Measurements from ENCODE around the gene UTY. TPM values are rescaled to one million over a fixed set of nuclear protein-coding genes. Genes with fewer than 3 reads are reported as not detected.

UTY gene
- total and polyA plus RNA-seq, 10 of the 15 experiments (the other 5 are each of a cell fraction or from before 2014, with no cell fraction given) = 0.13 TPM; not detected in 9

DNA sequence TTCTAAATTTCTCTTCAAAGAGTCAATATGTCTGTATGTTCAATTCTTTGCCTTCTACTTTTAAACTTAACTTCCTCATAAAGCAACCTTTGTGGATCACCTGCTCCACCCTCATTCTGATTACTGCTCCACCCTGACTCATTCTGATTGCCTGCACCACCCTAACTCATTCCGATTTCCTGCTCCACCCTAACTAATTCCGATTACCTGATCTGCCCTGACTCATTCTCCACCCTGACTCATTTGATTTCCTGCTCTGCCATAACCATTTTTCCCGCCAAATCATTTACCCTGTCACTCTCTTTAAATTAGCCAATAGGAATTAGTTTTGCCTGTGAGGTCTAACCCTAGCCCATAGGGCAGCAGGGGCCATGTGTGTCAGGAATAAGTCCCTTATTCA lies 50.3 kb downstream of the UTY start:
- no CpG with 5 or more reads among the region's 3 CpGs for WGBS (ENCODE audit: insufficient coverage, insufficient replicate concordance, low lambda C conversion rate, missing lambda C conversion rate)
- SMC1A ChIA-PET (ENCODE audit: uncharacterized antibody, unreplicated experiment) = no interaction called here
- RAD21 ChIA-PET (ENCODE audit: unreplicated experiment) = no interaction called here
- in situ Hi-C loops (cut with MboI) = no loop called here
- intact Hi-C loops (cut with micrococcal nuclease; ENCODE audit: unreplicated experiment) = no loop called here
- FAIRE-seq (no peak), DNase-seq (ENCODE audit: low read depth, low spot score) (no peak), ATAC-seq (no peak)
- no peak overlapping the region for H2AFZ ChIP-seq (ENCODE audit: control insufficient read depth, low read depth, low read length)
- BruUV-seq (replicated peaks) = no TSS peak
- H3K36me3 ChIP-seq (ENCODE audit: control insufficient read depth in 2 of 2, insufficient read depth in 2 of 2, low read length in 1 of 2) = no peaks in the 10 kb centered on the region
- TF ChIP-seq, protein P1, sequence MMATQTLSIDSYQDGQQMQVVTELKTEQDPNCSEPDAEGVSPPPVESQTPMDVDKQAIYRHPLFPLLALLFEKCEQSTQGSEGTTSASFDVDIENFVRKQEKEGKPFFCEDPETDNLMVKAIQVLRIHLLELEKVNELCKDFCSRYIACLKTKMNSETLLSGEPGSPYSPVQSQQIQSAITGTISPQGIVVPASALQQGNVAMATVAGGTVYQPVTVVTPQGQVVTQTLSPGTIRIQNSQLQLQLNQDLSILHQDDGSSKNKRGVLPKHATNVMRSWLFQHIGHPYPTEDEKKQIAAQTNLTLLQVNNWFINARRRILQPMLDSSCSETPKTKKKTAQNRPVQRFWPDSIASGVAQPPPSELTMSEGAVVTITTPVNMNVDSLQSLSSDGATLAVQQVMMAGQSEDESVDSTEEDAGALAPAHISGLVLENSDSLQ (IDR thresholded peaks at IDR 0.05) = no peak
- no peak for TF ChIP-seq MTA3 (IDR thresholded peaks at IDR 0.05; ENCODE audit: borderline replicate concordance, low read length)
- no peak for TF ChIP-seq SPI1 (IDR thresholded peaks at IDR 0.05; ENCODE audit: borderline replicate concordance, insufficient read depth, low read depth, low read length)
- TF ChIP-seq ZNF384 (IDR thresholded peaks at IDR 0.05; ENCODE audit: borderline replicate concordance, low read depth, low read length) = no peak
- TF ChIP-seq KLF5 (IDR thresholded peaks at IDR 0.05; ENCODE audit: partially characterized antibody) = no peak
- TF ChIP-seq, protein P2, sequence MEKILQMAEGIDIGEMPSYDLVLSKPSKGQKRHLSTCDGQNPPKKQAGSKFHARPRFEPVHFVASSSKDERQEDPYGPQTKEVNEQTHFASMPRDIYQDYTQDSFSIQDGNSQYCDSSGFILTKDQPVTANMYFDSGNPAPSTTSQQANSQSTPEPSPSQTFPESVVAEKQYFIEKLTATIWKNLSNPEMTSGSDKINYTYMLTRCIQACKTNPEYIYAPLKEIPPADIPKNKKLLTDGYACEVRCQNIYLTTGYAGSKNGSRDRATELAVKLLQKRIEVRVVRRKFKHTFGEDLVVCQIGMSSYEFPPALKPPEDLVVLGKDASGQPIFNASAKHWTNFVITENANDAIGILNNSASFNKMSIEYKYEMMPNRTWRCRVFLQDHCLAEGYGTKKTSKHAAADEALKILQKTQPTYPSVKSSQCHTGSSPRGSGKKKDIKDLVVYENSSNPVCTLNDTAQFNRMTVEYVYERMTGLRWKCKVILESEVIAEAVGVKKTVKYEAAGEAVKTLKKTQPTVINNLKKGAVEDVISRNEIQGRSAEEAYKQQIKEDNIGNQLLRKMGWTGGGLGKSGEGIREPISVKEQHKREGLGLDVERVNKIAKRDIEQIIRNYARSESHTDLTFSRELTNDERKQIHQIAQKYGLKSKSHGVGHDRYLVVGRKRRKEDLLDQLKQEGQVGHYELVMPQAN (conservative IDR thresholded peaks at IDR 0.05) = no peak
- TF ChIP-seq, protein P3, sequence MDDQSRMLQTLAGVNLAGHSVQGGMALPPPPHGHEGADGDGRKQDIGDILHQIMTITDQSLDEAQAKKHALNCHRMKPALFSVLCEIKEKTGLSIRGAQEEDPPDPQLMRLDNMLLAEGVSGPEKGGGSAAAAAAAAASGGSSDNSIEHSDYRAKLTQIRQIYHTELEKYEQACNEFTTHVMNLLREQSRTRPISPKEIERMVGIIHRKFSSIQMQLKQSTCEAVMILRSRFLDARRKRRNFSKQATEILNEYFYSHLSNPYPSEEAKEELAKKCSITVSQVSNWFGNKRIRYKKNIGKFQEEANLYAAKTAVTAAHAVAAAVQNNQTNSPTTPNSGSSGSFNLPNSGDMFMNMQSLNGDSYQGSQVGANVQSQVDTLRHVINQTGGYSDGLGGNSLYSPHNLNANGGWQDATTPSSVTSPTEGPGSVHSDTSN (IDR thresholded peaks at IDR 0.05; ENCODE audit: insufficient replicate concordance, low read depth, low read length) = no peak
- TF ChIP-seq, protein P4, sequence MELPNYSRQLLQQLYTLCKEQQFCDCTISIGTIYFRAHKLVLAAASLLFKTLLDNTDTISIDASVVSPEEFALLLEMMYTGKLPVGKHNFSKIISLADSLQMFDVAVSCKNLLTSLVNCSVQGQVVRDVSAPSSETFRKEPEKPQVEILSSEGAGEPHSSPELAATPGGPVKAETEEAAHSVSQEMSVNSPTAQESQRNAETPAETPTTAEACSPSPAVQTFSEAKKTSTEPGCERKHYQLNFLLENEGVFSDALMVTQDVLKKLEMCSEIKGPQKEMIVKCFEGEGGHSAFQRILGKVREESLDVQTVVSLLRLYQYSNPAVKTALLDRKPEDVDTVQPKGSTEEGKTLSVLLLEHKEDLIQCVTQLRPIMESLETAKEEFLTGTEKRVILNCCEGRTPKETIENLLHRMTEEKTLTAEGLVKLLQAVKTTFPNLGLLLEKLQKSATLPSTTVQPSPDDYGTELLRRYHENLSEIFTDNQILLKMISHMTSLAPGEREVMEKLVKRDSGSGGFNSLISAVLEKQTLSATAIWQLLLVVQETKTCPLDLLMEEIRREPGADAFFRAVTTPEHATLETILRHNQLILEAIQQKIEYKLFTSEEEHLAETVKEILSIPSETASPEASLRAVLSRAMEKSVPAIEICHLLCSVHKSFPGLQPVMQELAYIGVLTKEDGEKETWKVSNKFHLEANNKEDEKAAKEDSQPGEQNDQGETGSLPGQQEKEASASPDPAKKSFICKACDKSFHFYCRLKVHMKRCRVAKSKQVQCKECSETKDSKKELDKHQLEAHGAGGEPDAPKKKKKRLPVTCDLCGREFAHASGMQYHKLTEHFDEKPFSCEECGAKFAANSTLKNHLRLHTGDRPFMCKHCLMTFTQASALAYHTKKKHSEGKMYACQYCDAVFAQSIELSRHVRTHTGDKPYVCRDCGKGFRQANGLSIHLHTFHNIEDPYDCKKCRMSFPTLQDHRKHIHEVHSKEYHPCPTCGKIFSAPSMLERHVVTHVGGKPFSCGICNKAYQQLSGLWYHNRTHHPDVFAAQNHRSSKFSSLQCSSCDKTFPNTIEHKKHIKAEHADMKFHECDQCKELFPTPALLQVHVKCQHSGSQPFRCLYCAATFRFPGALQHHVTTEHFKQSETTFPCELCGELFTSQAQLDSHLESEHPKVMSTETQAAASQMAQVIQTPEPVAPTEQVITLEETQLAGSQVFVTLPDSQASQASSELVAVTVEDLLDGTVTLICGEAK (IDR thresholded peaks at IDR 0.05; ENCODE audit: borderline replicate concordance) = no peak
- no peak for TF ChIP-seq MTA2 (IDR thresholded peaks at IDR 0.05; ENCODE audit: low read depth)
- no peak for TF ChIP-seq EZH2 (IDR thresholded peaks at IDR 0.05; ENCODE audit: borderline replicate concordance, control insufficient read depth, low read depth, low read length)
- TF ChIP-seq SMC3 (IDR thresholded peaks at IDR 0.05; ENCODE audit: borderline replicate concordance, low read length) = no peak
- no peak for TF ChIP-seq CHD2 (IDR thresholded peaks at IDR 0.05; ENCODE audit: borderline replicate concordance, low read depth, low read length)
- no peak for TF ChIP-seq HDAC2 (IDR thresholded peaks at IDR 0.05)
- no peak for TF ChIP-seq POU2F2 (IDR thresholded peaks at IDR 0.05; ENCODE audit: borderline replicate concordance, low read depth, low read length)
- TF ChIP-seq, protein P5, sequence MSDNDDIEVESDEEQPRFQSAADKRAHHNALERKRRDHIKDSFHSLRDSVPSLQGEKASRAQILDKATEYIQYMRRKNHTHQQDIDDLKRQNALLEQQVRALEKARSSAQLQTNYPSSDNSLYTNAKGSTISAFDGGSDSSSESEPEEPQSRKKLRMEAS (IDR thresholded peaks at IDR 0.05; ENCODE audit: low read depth, low read length) = no peak
- H3K9ac ChIP-seq (ENCODE audit: control insufficient read depth, insufficient read depth, low read length) = no peak overlapping the region
- H3K79me2 ChIP-seq (ENCODE audit: control insufficient read depth, insufficient read depth, low read length) = no peaks in the 10 kb centered on the region
- H3K4me1 ChIP-seq (ENCODE audit: control insufficient read depth, insufficient read depth, low read length) = no peaks in the 10 kb centered on the region
- CTCF ChIA-PET = no interaction called here
- H3K27ac ChIP-seq (ENCODE audit: control insufficient read depth, insufficient read depth) = no peak overlapping the region
- no peaks in the 10 kb centered on the region for H4K20me1 ChIP-seq (ENCODE audit: control insufficient read depth, insufficient read depth)
- no peak overlapping the region for H3K4me2 ChIP-seq (ENCODE audit: control insufficient read depth, insufficient read depth)
- H3K27me3 ChIP-seq (replicated peaks in 1 of 2; ENCODE audit: control insufficient read depth in 2 of 2, insufficient read depth in 2 of 2, low read length in 1 of 2) = no peaks in the 10 kb centered on the region
- H3K4me3 ChIP-seq = no peak overlapping the region
- H3K9me3 ChIP-seq (replicated peaks; ENCODE audit: control insufficient read depth, insufficient read depth, low read length) = no peaks in the 10 kb centered on the region
- POLR2A ChIA-PET = no interaction called here
